CD4-positive, alpha-beta T cell (primary cell): ENCODE measurements around the gene ZBTB40. TPM values are rescaled to one million over a fixed set of nuclear protein-coding genes. Genes with fewer than 3 reads are reported as not detected.

Experiments used
- ATAC-seq: fragments of 200-7000 bp; cut with Tn5 transposase; one replicate; pipeline ENCODE4 v1.10.0; 2022; ENCODE audit warnings: mild to moderate bottlenecking; ENCODE audit not compliant: poor library complexity
- CTCF ChIA-PET: fragments of 350-600 bp; sonication (Branson Sonifier 250); formaldehyde crosslinking; loops from one replicate; lab custom pipeline; 2021; ENCODE audit warnings: antibody characterized with exemption, inconsistent platforms; lab: Charles Lee
- POLR2A ChIA-PET: fragments of 350-600 bp; sonication (Branson Sonifier 250); formaldehyde crosslinking; loops from one replicate; lab custom pipeline; 2021; ENCODE audit warnings: antibody characterized with exemption, inconsistent platforms; lab: Charles Lee
- DNase-seq, 14 experiments: peaks; one replicate each; pipeline ENCODE4 v3.0.0-alpha.2; 2013 to 2020; ENCODE audit warnings: mixed read lengths in 2 of 14
- H3K27ac ChIP-seq, 2 donors: one replicate each; pipeline versions ENCODE4 v1.5.1 to v1.7.0; 2013; ENCODE audit warnings: low read length in 2 of 2, low read depth in 1 of 2, mild to moderate bottlenecking in 1 of 2
- H3K27me3 ChIP-seq, 2 experiments: 1 replicate in 1 of 2; 2 replicates in 1 of 2; pipeline versions ENCODE4 v1.6.1 to v1.7.0; 2013; ENCODE audit warnings: low read length in 2 of 2, control low read depth in 1 of 2, mild to moderate bottlenecking in 1 of 2, moderate library complexity in 1 of 2; ENCODE audit not compliant: insufficient read depth in 2 of 2, control insufficient read depth in 1 of 2
- H3K36me3 ChIP-seq: one replicate; pipeline ENCODE4 v1.6.1; 2013; ENCODE audit warnings: low read length, control low read depth; ENCODE audit not compliant: insufficient read depth
- H3K4me1 ChIP-seq: one replicate; pipeline ENCODE4 v1.6.1; 2013; ENCODE audit warnings: low read length, control low read depth; ENCODE audit not compliant: insufficient read depth
- H3K4me3 ChIP-seq: one replicate; pipeline ENCODE4 v1.5.1; 2013; ENCODE audit warnings: mild to moderate bottlenecking, low read length, moderate library complexity
- H3K9me3 ChIP-seq, 2 experiments: 1 replicate in 1 of 2; 2 replicates in 1 of 2; pipeline versions ENCODE4 v1.6.1 to v1.7.0; 2013; ENCODE audit warnings: low read length in 2 of 2, mild to moderate bottlenecking in 2 of 2, control low read depth in 1 of 2, moderate library complexity in 1 of 2; ENCODE audit not compliant: control insufficient read depth in 1 of 2, insufficient read depth in 1 of 2
- H3K27ac Mint-ChIP-seq: one replicate; pipeline ENCODE4 v1.8.0; 2020; ENCODE audit warnings: mixed read lengths
- H3K27me3 Mint-ChIP-seq: one replicate; pipeline ENCODE4 v1.8.0; 2021; ENCODE audit warnings: mixed read lengths
- H3K36me3 Mint-ChIP-seq: one replicate; pipeline ENCODE4 v1.8.0; 2021; ENCODE audit warnings: low read depth, mixed read lengths
- H3K4me1 Mint-ChIP-seq: one replicate; pipeline ENCODE4 v1.8.0; 2021; ENCODE audit warnings: low read depth, mixed read lengths
- H3K4me3 Mint-ChIP-seq: one replicate; pipeline ENCODE4 v1.8.0; 2020; ENCODE audit warnings: mild to moderate bottlenecking, mixed read lengths
- H3K9me3 Mint-ChIP-seq: one replicate; pipeline ENCODE4 v1.8.0; 2020; ENCODE audit warnings: mixed read lengths
- CTCF ChIP-seq: fragments of 200-600 bp; IDR thresholded peaks from one replicate; pipeline ENCODE4 v1.8.0; 2022; ENCODE audit warnings: antibody characterized with exemption, mild to moderate bottlenecking
- intact Hi-C, 2 experiments: fragments of 100-400 bp; cut with DNase I in 1 of 2; cut with micrococcal nuclease in 1 of 2; formaldehyde crosslinking; loops; one replicate each; pipeline versions ENCODE4 v1.15.1 to v1.9.0; 2023 to 2025; cut with DNase I, micrococcal nuclease
- total RNA-seq, 174 experiments: library from RNA in 2 of 174; stranded (reverse) in 2 of 174; gene quantifications; one replicate each; pipeline ENCODE4 v1.2.3 and lab custom pipeline; 2021 to 2026

Gene ZBTB40
- total RNA-seq, 2 experiments from 2014 or later = 28.4 to 30.6 TPM

GRCh38 chr1:22572818-22573217 lies 121.2 kb downstream of the ZBTB40 start:
- H3K4me3 ChIP-seq = no peak overlapping the region
- Mint-ChIP-seq H3K4me1 (no peaks in the 10 kb centered on the region), H3K27me3 (peaks cover 12% of the 10 kb centered on the region), H3K36me3 (no peaks in the 10 kb centered on the region), H3K9me3 (no peaks in the 10 kb centered on the region), H3K4me3 (no peak overlapping the region), H3K27ac (no peak overlapping the region)
- H3K27ac ChIP-seq = no peak overlapping the region
- H3K9me3 ChIP-seq = peaks cover 0 to 20% of the 10 kb centered on the region in 2 experiments
- DNase-seq (no peak), ATAC-seq (no peak)
- POLR2A ChIA-PET = no interaction called here
- intact Hi-C loops = no loop called here
- no peak for TF ChIP-seq CTCF
- H3K4me1 ChIP-seq = no peaks in the 10 kb centered on the region
- no peaks in the 10 kb centered on the region for H3K27me3 ChIP-seq
- CTCF ChIA-PET = no interaction called here
- no peaks in the 10 kb centered on the region for H3K36me3 ChIP-seq

- ChIA-PET POLR2A (no interaction called here), CTCF (no interaction called here)
- Mint-ChIP-seq H3K4me1 (no peaks in the 10 kb centered on the region), H3K27ac (no peak overlapping the region), H3K4me3 (no peak overlapping the region), H3K27me3 (peaks cover 12% of the 10 kb centered on the region), H3K36me3 (no peaks in the 10 kb centered on the region), H3K9me3 (no peaks in the 10 kb centered on the region)
- no peaks in the 10 kb centered on the region for H3K27me3 ChIP-seq
- no peaks in the 10 kb centered on the region for H3K36me3 ChIP-seq
- H3K4me1 ChIP-seq = no peaks in the 10 kb centered on the region
- no peak for ATAC-seq
- no peak for DNase-seq
- H3K4me3 ChIP-seq = no peak overlapping the region
- H3K27ac ChIP-seq = no peak overlapping the region
- intact Hi-C loops = no loop called here
- peaks cover 0 to 21% of the 10 kb centered on the region in 2 experiments for H3K9me3 ChIP-seq
- no peak for TF ChIP-seq CTCF
Observed at GRCh38 chr1:22573237-22573636, 121.6 kb downstream of the ZBTB40 start.

GRCh38 chr1:22575532-22576149 lies 124.0 kb downstream of the ZBTB40 start:
- ChIA-PET POLR2A (no interaction called here), CTCF (no interaction called here)
- DNase-seq (no peak), ATAC-seq (no peak)
- H3K9me3 ChIP-seq = peaks cover 0 to 15% of the 10 kb centered on the region in 2 experiments
- no peak overlapping the region for H3K27ac Mint-ChIP-seq
- no peaks in the 10 kb centered on the region for H3K27me3 ChIP-seq
- peaks cover 5% of the 10 kb centered on the region for H3K9me3 Mint-ChIP-seq
- H3K4me3 Mint-ChIP-seq = no peak overlapping the region
- H3K27me3 Mint-ChIP-seq = peaks cover 12% of the 10 kb centered on the region
- intact Hi-C loops = no loop called here
- H3K36me3 Mint-ChIP-seq = no peaks in the 10 kb centered on the region
- H3K4me3 ChIP-seq = no peak overlapping the region
- H3K4me1 ChIP-seq = no peaks in the 10 kb centered on the region
- TF ChIP-seq CTCF = no peak
- H3K27ac ChIP-seq = no peak overlapping the region
- no peaks in the 10 kb centered on the region for H3K36me3 ChIP-seq
- H3K4me1 Mint-ChIP-seq = no peaks in the 10 kb centered on the region
